ENCODE measurements around the gene A2M. TPM values are rescaled to one million over a fixed set of nuclear protein-coding genes. Genes with fewer than 3 reads are reported as not detected.

A2M gene
- total RNA-seq = 2.2 and 4.6 TPM in 2 replicates

DNA sequence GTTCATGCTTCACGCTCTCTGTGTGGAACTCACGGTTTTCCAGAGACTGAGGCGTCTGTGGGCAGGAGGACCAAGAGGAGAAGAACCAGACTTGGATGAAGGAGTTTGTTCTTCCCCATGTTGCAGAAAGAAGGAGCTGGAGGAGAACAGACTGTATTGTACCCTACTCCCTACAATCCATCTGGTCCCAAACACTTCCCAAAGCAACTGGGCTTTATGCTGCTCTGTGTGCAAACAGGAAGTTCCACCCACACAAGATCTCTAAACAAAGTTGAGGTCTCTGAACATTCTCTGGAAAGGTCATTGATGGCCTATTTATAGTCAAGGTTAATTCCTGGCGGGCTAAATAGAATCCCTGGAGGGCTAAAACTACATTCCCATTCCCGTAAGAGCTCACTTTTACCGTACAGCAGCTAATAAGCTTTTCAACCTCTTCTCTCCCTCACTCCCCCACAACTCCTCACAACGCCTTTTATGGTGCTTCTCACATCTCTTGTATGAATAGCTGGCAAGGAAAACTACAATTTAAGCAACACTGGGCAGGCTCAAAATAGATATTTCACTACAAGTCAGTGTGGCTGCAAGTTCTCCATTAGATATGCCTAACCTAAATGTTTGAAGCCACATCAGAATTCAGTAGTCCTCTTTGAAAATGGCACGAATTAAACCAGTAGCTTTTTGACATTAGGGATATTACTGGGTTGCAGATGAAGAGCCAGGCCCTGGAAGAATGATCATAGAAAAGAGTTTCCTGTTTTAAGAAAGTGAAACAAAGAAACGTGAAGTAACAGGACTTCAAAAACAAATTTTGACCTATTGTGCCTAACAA, at the start of gene A2M:
Gene A2M, minus strand, starts transcription at position 189 of the 829 bp plus-strand sequence. Its CDS starts 70 bp downstream, at position 119.

Other genes with a start within 250 kb of the A2M start
- 12.6 and 13.1 TPM in 2 replicates for gene PHC1, start 201.4 kb downstream of the A2M start, total RNA-seq
- 127 and 151 TPM in 2 replicates for gene M6PR, start 166.3 kb downstream of the A2M start, total RNA-seq
- gene KLRG1, start 126.4 kb downstream of the A2M start, total RNA-seq = 0.22 and 1.6 TPM in 2 replicates
- not detected in 2 replicates for gene PZP, start 92.5 kb upstream of the A2M start, total RNA-seq

All from uterine smooth muscle cell (primary cell).